Muscle of leg (tissue), 11 donors: ENCODE data around the gene COL11A2. TPM values are rescaled to one million over a fixed set of nuclear protein-coding genes. Genes with fewer than 3 reads are reported as not detected.

Experiments
- DNase-seq: peaks from one replicate; pipeline ENCODE4 v3.0.0; 2013
- H3K27ac ChIP-seq: one replicate; pipeline ENCODE4 v1.5.1; 2013; ENCODE audit warnings: mild to moderate bottlenecking, low read length, control low read depth
- H3K27me3 ChIP-seq: one replicate; pipeline ENCODE4 v1.6.1; 2013; ENCODE audit warnings: low read length; ENCODE audit not compliant: control insufficient read depth, insufficient read depth
- H3K36me3 ChIP-seq: one replicate; pipeline ENCODE4 v1.6.1; 2013; ENCODE audit warnings: low read length; ENCODE audit not compliant: control insufficient read depth, insufficient read depth
- H3K4me1 ChIP-seq: one replicate; pipeline ENCODE4 v1.6.1; 2013; ENCODE audit warnings: low read length; ENCODE audit not compliant: control insufficient read depth, insufficient read depth
- H3K4me3 ChIP-seq: one replicate; pipeline ENCODE4 v1.5.1; 2013; ENCODE audit warnings: low read length, control low read depth
- H3K9me3 ChIP-seq: replicated peaks from 2 replicates; pipeline ENCODE4 v1.6.1; 2013; ENCODE audit warnings: low read depth, low read length; ENCODE audit not compliant: control insufficient read depth
- WGBS: methylation state at CpG from one replicate; pipeline ENCODE4 v1.1.5; 2013; ENCODE audit warnings: missing lambda C conversion rate; ENCODE audit not compliant: insufficient coverage; 5-methylcytosine and 5-hydroxymethylcytosine counted together
- polyA plus RNA-seq, 8 donors: library from polyadenylated mRNA; unstranded; fragments of 120-200 nt; gene quantifications; one replicate each; pipeline versions ENCODE4 v1.2.1 to v1.2.3, GENCODE V29; 2013; ENCODE audit warnings: inconsistent platforms in 1 of 8, low replicate concordance in 1 of 8; ENCODE audit not compliant: insufficient read length in 8 of 8, insufficient read depth in 1 of 8
- total RNA-seq: library from RNA; stranded (reverse); fragments of 120-200 nt; gene quantifications from one replicate; pipeline ENCODE4 v1.2.4, GENCODE V29; 2013

Gene COL11A2
- total and polyA plus RNA-seq, 9 donors: 35.8 to 245 (median 56.7) TPM

DNA sequence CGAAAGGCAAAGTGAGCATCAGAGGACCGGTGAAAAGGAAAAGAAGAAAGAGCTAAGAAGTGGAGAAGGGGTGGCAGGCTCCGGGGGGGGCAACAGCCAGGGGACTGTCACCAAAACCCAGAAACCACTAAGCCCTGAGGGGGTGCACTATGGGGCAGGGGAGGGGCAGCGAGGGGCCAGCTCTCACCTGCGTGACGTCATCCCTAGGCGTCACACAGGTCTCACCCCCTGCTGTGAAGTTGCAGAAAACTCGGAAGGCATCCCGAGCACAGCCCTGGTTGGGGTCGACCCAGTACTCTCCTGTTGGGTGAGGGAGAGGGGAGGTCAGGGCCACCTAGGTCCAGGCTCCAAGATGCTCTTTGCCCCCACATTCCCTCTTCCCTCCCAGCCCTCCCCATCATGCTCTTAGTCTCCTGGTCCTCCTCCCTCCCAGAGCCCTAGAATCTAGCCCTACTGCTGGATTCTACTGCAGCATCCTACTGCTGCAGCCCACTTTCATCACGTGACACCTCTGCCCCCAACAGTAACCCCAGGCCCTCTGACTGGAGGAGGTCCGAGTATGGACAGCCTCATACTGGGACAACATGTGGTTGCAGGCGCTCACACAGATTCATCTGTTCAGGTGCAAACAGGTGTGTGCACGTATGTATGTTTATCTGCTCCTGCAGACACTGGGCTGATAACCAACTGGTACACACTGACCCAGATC, 27.4 kb downstream of the COL11A2 start:
- Histone ChIP-seq H3K4me1 (peaks cover 20% of the 10 kb centered on the region), H3K27ac (no peak overlapping the region), H3K4me3 (no peak overlapping the region), H3K9me3 (no peaks in the 10 kb centered on the region), H3K36me3 (peaks cover 5% of the 10 kb centered on the region), H3K27me3 (peaks cover 3% of the 10 kb centered on the region)
- DNase-seq: no peak
- 48% methylated on average over 9 of the region's 14 CpGs for WGBS

DNA sequence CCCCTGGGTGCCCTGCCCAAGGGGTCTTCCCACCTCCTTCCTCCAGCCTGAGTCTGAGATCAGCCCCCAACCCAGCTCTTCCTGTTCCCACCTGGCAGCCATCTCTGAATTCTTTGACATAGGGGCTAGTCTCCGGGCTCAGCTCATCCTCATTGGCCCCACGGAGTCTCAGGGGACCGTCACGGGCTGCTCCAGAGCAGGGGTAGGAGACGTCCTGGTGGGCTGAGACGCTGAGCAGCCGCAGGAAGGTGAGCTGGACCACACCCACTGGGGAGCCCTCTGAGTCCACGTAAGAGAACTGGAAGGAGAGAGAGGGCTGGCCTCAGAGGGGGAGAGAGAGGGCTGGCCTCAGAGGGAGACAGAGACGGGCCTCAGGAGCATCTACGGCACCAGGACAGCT, 28.1 kb downstream of the COL11A2 start:
- Histone ChIP-seq H3K9me3 (no peaks in the 10 kb centered on the region), H3K27me3 (peaks cover 3% of the 10 kb centered on the region), H3K27ac (no peak overlapping the region), H3K4me3 (no peak overlapping the region), H3K4me1 (peaks cover 20% of the 10 kb centered on the region), H3K36me3 (peaks cover under 1% of the 10 kb centered on the region)
- no peak for DNase-seq
- 37% methylated on average over 10 of the region's 10 CpGs for WGBS

DNA sequence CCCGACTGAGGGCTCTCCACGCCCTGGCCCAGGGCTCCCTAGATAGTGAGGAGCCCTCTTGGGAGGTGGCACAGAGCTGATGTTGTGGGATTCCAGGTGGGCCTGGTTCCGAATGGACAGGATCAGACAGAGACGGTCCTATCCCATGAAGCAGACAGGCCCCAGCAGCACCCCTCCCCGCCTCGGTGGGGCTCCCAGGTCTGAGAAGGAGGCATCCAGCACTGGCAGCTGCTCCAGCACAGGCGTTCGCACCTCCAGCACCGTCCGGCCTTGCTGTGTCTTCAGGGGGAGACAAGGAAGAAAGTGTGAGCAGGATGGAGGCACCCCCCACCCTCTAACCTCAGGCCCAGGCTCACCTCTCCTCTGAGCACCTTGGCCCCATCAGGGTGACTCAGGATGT, 28.7 kb downstream of the COL11A2 start:
- Histone ChIP-seq H3K4me3 (no peak overlapping the region), H3K9me3 (no peaks in the 10 kb centered on the region), H3K27ac (no peak overlapping the region), H3K4me1 (peaks cover 20% of the 10 kb centered on the region), H3K27me3 (peaks cover 3% of the 10 kb centered on the region), H3K36me3 (no peaks in the 10 kb centered on the region)
- no peak for DNase-seq
- WGBS: 65% methylated on average over 8 of the region's 10 CpGs

DNA sequence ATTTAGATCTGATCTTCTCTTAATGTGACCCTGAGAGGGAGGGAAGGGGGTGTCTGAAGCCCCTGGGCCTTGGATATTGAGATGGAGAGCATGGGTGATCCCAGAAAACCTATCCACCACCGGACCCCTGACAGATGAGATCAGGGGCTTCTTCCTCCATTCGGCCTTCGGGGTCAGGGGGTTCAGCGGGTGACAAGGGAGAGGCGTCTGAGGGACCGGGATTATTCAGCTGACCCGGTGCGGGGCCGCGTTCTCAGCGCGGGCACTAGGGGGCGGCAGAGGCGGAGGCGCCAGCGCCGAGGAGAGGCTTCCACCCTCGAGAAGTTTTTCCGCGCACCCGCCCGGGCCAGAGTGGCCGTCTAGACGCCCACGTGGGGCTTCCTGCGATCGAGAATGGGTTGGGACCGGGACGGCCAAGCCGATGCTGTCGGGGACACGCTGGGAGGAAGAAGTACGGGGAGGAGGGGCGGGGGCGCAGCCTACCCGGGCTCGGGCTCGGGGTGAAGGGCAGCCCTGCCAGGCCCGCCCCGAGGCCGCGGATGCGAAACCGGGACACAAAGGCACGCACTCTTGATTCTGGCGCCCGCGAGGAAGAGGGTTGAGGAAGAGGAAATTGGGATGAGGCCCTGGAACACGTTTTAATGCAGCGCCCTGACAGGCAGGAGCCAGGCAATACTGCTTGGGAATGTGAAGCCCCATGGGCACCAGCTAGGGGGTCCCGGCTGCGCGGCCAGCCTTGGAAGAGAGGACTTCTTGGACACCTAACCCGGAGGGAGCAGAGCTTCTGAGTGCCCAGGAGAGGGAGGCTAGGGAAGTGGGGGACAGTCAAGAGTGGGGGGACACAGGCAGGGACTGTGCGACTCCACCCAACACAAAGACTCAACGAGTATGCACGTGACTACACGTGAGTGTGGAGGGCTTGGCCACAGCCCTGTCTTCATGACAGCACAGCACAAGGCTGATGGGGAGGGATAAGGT, 30.6 kb downstream of the COL11A2 start:
- Histone ChIP-seq H3K27ac (peak overlapping the region; percentile 76), H3K9me3 (no peaks in the 10 kb centered on the region), H3K4me1 (peaks cover 20% of the 10 kb centered on the region), H3K36me3 (no peaks in the 10 kb centered on the region), H3K27me3 (peaks cover 3% of the 10 kb centered on the region), H3K4me3 (peak overlapping the region; percentile 50)
- under 1% methylated on average over 53 of the region's 58 CpGs for WGBS
- peak; percentile 88 for DNase-seq

DNA sequence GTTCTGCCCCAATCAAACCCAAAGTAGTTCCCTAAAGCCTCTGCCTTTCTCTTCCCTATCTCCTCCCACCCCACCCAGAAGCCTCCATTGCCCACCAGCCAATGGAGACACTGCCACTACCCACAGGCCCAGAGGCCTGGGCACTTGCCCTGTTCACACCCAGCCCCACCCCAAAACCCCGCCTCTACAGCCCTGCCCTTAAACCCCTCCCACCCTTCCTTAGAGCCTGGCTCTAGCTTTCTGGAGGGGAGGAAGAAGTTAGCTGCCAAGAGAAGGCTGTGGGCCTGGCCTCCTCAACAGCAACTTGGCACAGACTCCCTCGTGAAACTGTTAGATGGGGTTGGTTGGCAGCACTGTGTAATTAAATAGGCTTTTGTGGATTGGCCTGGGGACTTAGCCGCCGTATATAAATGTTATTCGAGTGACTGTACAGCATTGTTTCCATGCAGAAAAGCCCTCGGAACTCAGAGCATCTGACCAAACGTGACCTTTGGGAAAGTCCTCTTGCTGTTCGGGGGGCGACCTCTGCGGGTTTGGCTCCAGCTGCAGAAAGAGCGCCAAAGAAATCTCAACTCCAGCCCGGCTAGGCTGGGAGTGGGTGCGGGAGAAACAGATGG, 31.4 kb downstream of the COL11A2 start:
- Histone ChIP-seq H3K27me3 (no peaks in the 10 kb centered on the region), H3K27ac (peak overlapping the region; percentile 76), H3K4me1 (peaks cover 20% of the 10 kb centered on the region), H3K36me3 (no peaks in the 10 kb centered on the region), H3K4me3 (no peak overlapping the region), H3K9me3 (no peaks in the 10 kb centered on the region)
- 53% methylated on average over 10 of the region's 13 CpGs for WGBS
- peak; percentile 90 for DNase-seq

DNA sequence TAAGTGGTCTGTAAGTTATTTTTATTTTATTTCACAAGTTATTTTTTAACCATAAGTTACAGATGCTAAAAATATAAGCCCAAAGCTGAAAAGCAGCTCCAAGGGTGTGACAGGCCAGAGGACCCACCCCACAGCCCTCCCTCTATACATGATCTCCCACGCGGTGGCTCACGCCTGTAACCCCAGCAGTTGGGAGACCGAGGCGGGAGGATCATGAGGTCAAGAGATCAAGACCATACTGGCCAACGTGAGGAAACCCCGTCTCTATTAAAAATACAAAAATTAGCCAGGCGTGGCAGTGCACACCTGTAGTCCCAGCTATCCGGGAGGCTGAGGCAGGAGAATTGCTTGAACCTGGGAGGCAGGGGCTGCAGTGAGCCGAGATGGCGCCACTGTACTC, 32.2 kb downstream of the COL11A2 start:
- peaks cover 20% of the 10 kb centered on the region for H3K4me1 ChIP-seq
- no peaks in the 10 kb centered on the region for H3K27me3 ChIP-seq
- H3K36me3 ChIP-seq: no peaks in the 10 kb centered on the region
- H3K27ac ChIP-seq: no peak overlapping the region
- no peak overlapping the region for H3K4me3 ChIP-seq
- H3K9me3 ChIP-seq: no peaks in the 10 kb centered on the region
- WGBS: 89% methylated on average over 8 of the region's 11 CpGs
- DNase-seq: no peak

DNA sequence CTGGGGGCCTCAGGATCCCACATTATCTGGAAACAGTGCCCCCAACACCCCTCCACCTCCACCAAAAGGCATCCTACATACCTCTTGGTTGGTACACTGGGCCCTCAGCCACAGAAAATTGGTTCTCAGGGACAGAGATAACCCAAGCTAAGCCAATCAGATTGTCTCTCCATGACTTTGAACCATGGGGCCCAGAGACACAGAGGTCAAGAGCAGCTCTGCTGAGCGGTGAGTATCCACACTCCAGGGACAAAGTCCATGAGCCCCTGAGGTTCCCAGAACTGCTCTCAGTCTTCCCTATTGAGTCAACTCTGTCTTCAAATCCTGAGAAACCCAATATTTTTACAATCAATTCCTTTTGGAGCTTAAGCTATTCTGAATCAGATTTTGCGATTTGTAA, 35.3 kb downstream of the COL11A2 start:
- WGBS: 83% methylated on average over 1 of the region's 2 CpGs
- no peak for DNase-seq
- Histone ChIP-seq H3K36me3 (no peaks in the 10 kb centered on the region), H3K27me3 (peaks cover 3% of the 10 kb centered on the region), H3K27ac (no peak overlapping the region), H3K4me1 (peaks cover 12% of the 10 kb centered on the region), H3K9me3 (no peaks in the 10 kb centered on the region), H3K4me3 (no peak overlapping the region)

DNA sequence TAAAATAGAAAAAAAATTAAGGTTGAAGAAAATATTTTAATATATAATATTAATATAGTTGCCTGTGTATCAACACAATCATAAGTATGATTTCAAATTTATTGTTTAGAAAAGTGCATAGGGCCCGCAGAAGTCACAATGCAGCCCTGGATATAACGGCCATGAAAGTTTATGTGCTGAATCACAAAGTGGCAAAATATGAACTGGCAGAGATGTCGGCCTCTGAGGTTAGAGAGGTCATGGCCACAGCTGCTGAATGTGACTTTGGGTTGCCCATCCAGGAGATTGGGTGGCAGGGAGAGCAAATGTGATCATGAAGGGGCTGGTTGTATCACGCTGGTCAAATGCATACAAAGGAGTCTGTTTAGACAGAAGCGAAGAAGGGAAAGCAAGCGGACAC, 35.7 kb downstream of the COL11A2 start:
- peaks cover 3% of the 10 kb centered on the region for H3K27me3 ChIP-seq

DNA sequence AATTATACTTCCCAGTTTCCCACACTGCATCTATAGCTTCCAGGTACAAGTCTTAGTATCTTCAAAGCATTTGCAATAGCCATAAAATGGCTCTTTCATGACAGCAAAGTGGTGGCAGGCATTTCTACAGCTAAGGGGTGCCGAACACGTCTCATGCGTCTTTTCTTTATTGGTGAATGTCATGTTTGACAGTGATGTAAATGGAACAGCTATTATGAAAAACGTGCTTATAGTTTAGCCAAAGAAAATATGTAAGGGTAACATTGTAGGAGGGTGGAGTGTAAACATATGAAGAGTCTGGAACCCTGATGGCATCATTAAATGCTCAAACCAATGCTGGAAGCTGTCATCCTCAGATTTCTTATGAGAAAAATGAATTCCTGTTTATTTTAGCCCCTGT, 37.9 kb downstream of the COL11A2 start:
- no peaks in the 10 kb centered on the region for H3K4me1 ChIP-seq
- 39% methylated on average over 4 of the region's 4 CpGs for WGBS

More for the DNA sequence above, 35.7 kb downstream of the COL11A2 start:
- DNase-seq: no peak
- Histone ChIP-seq H3K9me3 (no peaks in the 10 kb centered on the region), H3K36me3 (no peaks in the 10 kb centered on the region), H3K4me3 (no peak overlapping the region), H3K4me1 (peaks cover 8% of the 10 kb centered on the region), H3K27ac (no peak overlapping the region)
- 82% methylated on average over 5 of the region's 6 CpGs for WGBS

DNA sequence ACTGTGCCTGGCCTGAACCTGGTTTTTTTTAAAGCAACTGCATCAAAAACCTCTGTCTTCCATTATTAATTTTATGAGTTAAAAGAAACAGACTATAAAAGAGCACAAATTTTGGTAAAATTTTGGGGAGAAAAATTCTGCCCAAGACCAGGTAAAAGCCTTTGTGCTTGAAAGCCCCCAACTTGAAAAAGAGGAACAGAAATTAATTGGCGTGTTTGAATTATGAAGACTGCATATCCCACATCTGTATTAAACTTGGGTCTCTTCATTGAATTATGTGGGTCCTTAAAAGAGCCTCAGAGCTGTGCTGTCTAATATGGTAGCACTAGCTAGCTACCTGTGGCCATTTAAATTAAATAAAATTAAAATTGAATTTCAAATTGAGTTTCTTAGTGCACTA, 41.2 kb downstream of the COL11A2 start:
- no peaks in the 10 kb centered on the region for H3K36me3 ChIP-seq
- no peak for DNase-seq
- no CpG with 5 or more reads among the region's 1 CpG for WGBS
- no peak overlapping the region for H3K27ac ChIP-seq
- H3K4me3 ChIP-seq: no peak overlapping the region
- peaks cover 4% of the 10 kb centered on the region for H3K27me3 ChIP-seq
- no peaks in the 10 kb centered on the region for H3K4me1 ChIP-seq
- no peaks in the 10 kb centered on the region for H3K9me3 ChIP-seq

More for the DNA sequence above, 37.9 kb downstream of the COL11A2 start:
- DNase-seq: no peak
- Histone ChIP-seq H3K4me3 (no peak overlapping the region), H3K27ac (no peak overlapping the region), H3K36me3 (no peaks in the 10 kb centered on the region), H3K9me3 (no peaks in the 10 kb centered on the region), H3K27me3 (peaks cover 3% of the 10 kb centered on the region)
